ENCODE data around the gene ARL14EP.

DNA sequence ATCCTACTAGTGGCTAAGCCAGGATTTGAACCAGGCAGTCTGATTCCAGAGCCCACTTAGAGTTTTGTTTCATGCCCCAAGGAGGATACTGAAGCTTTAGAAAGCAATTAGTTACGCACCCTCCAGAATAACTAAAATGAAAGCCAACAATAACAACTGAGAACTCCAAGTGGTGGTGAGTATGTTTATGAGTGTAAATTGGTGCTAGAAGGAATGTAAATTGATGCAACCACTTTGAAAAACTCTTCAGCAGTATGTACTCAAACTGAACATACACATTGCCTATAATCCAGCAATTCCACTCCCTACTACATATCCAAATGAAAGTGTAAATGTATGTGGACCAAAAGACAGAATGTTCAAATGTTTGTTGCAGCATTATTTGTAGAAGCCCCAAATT is 6.7 kb upstream of the ARL14EP start:
- TF ChIP-seq EZH2 (optimal IDR thresholded peaks at IDR 0.05; ENCODE audit: low read depth, low read length), result no peak
- TF ChIP-seq, protein P1, sequence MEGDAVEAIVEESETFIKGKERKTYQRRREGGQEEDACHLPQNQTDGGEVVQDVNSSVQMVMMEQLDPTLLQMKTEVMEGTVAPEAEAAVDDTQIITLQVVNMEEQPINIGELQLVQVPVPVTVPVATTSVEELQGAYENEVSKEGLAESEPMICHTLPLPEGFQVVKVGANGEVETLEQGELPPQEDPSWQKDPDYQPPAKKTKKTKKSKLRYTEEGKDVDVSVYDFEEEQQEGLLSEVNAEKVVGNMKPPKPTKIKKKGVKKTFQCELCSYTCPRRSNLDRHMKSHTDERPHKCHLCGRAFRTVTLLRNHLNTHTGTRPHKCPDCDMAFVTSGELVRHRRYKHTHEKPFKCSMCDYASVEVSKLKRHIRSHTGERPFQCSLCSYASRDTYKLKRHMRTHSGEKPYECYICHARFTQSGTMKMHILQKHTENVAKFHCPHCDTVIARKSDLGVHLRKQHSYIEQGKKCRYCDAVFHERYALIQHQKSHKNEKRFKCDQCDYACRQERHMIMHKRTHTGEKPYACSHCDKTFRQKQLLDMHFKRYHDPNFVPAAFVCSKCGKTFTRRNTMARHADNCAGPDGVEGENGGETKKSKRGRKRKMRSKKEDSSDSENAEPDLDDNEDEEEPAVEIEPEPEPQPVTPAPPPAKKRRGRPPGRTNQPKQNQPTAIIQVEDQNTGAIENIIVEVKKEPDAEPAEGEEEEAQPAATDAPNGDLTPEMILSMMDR (IDR thresholded peaks at IDR 0.05; ENCODE audit: low read length), result no peak

Measured in MM.1S (cell line).